ENCODE measurements around the gene LRP11.
A peak's percentile ranks its signal among the peaks of the same experiment; 100 is the strongest.
"Not testable (repeated sequence)": the region's sequence is repeated elsewhere in the genome, so short reads cannot be mapped to it uniquely, and the experiment has no call there.

LRP11 gene

GRCh38 chr6:149897855-149898744 lies 33.9 kb upstream of the LRP11 start, which contains the start of gene RAET1E:
TSS of gene RAET1E (minus strand) at chr6:149898113. CDS start at chr6:149890901, 7,212 bp downstream.
- DNase-seq = no peak

- no peak for DNase-seq
Measured at GRCh38 chr6:149897015-149897697, 33.0 kb upstream of the LRP11 start.

- no peak for DNase-seq
Measured at GRCh38 chr6:149896491-149896890, 32.3 kb upstream of the LRP11 start.

GRCh38 chr6:149895833-149896271 lies 31.7 kb upstream of the LRP11 start:
- DNase-seq = peak; percentile 38

- DNase-seq = no peak
Measured at GRCh38 chr6:149895048-149895590, 31.0 kb upstream of the LRP11 start.

- not testable (repeated sequence) for DNase-seq
Measured at GRCh38 chr6:149891864-149892263, 27.7 kb upstream of the LRP11 start.

GRCh38 chr6:149891259-149891658 lies 27.1 kb upstream of the LRP11 start:
- no peak for DNase-seq

GRCh38 chr6:149890629-149891045 lies 26.5 kb upstream of the LRP11 start:
- no peak for DNase-seq

- DNase-seq = no peak
Measured at GRCh38 chr6:149889326-149889725, 25.2 kb upstream of the LRP11 start.

- DNase-seq = no peak
Measured at GRCh38 chr6:149888659-149889058, 24.5 kb upstream of the LRP11 start.

- DNase-seq = no peak
Measured at GRCh38 chr6:149888093-149888492, 23.9 kb upstream of the LRP11 start.

GRCh38 chr6:149887343-149887742 lies 23.2 kb upstream of the LRP11 start:
- DNase-seq = no peak

- DNase-seq = no peak
Measured at GRCh38 chr6:149885888-149886287, 21.7 kb upstream of the LRP11 start.

- no peak for DNase-seq
Measured at GRCh38 chr6:149884617-149885016, 20.5 kb upstream of the LRP11 start.

GRCh38 chr6:149884215-149884614 lies 20.1 kb upstream of the LRP11 start:
- DNase-seq = no peak

- no peak for DNase-seq
Measured at GRCh38 chr6:149881860-149882259, 17.7 kb upstream of the LRP11 start.

GRCh38 chr6:149881066-149881766 lies 17.1 kb upstream of the LRP11 start:
- DNase-seq = no peak

GRCh38 chr6:149877659-149878058 lies 13.5 kb upstream of the LRP11 start:
- no peak for DNase-seq

- no peak for DNase-seq
Measured at GRCh38 chr6:149876241-149876933, 12.2 kb upstream of the LRP11 start.

- no peak for DNase-seq
Measured at GRCh38 chr6:149872233-149872632, 8.1 kb upstream of the LRP11 start.

GRCh38 chr6:149871182-149871581 lies 7.0 kb upstream of the LRP11 start:
- DNase-seq = no peak

- no peak for DNase-seq
Measured at GRCh38 chr6:149869275-149869892, 5.2 kb upstream of the LRP11 start.

All from stimulated activated naive CD4-positive, alpha-beta T cell treated with Interleukin-2 at 50 U/mL for 16 hours (primary cell).